Activated CD4-positive, CD25-positive, alpha-beta regulatory T cell (primary cell): Measurements from ENCODE around the gene ADRM1.

Experiments
- DNase-seq, 4 experiments: peaks; one replicate each; lab custom pipeline; 2025; lab: John Stamatoyannopoulos, UW

Gene ADRM1

DNA sequence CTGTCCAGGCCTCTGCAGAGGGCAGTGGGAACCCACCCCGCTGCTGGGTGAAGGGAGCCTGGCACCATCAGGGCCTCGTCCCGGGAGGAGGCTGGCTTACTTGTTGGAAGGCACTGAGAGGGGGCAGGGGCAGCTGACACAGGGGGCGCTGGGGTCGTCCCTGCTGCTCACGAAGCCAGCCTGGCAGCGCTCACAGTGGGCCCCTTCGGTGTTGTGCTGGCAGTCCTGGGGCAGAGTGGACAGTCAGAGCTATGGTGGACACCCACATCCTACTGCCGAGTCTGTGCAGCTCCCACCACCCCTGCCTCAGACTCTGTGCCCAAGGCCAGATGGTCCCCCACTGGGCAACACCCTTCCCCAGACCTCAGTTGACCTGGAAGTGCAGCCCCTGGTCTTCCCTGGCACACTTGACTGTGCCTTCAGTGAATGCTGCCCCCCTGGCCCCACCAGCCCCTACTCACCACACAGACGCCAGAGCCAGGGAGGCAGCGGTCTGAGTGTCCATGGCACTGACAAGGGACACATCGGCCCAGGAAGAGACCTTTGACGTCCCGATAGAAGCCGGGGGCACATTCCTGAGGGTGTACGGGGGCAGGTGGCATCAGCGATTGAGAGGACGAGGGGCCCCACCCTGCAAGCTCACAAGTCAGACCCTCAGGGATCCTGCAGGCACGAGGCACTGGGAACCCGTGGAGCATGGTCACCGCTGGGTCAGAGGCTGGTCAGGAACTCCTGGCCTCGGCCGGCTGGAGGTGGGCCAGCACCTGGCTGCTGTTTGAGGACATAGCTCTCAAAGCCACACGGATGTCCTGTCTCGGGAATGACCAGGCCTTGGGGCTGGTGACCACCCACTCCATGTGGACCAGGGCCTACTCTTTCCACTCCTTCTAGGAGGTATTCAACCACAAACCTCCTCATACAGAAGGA, 21.4 kb downstream of the ADRM1 start:
- DNase-seq: no peak

DNA sequence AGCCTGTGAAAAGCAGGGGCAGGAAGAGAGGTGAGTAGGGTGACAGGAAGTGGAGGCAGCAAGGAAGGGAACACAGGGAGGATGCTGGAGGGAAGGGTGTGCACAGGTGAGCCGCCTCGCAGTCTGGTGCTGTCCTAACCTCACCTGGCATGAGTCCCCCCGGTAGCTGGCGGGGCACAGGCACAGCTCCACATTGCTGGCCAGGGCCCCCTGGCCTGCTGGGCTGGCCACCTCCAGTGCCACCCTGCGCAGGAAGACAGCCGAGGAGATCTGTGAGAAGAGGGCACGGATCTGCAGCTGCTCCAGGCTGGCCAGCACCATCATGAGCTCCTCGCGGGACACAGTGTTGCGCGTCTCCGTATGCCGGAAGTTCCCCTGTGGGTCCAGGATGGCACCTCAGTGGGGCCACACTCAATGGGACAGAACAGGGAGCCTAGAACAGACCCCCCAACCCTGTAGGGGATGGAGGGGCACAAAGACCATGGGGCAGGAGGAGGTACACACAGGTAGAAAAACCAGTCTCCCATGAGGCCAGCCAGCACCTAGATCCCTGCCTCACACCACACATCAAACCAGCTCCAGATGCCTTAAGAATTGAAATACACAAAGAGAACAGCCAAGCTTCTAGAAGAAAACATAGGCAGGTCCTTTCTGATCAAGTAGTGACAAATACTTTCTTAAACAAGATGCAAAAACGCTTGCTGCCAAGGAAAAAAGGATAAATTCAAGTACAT, 22.5 kb downstream of the ADRM1 start:
- DNase-seq: no peak

DNA sequence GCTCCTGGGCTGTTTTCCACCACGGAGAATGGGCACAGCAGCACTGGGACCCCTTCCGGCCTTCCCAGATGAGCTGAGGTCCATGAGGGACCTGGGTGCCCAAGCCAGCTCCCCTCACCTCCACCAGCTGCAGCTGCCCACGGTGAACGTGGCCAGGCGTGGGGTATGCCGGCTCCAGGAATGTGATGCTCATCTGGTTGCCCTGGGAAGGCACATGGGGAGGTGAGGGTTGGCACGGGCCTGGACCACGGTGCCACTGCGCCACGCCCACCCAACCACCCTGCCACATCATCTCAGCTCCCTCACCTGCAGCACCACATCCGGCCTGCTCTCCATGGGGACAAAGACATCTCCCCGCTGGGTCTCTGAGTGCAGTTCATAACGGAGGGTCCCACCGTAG, 23.8 kb downstream of the ADRM1 start:
- no peak for DNase-seq

DNA sequence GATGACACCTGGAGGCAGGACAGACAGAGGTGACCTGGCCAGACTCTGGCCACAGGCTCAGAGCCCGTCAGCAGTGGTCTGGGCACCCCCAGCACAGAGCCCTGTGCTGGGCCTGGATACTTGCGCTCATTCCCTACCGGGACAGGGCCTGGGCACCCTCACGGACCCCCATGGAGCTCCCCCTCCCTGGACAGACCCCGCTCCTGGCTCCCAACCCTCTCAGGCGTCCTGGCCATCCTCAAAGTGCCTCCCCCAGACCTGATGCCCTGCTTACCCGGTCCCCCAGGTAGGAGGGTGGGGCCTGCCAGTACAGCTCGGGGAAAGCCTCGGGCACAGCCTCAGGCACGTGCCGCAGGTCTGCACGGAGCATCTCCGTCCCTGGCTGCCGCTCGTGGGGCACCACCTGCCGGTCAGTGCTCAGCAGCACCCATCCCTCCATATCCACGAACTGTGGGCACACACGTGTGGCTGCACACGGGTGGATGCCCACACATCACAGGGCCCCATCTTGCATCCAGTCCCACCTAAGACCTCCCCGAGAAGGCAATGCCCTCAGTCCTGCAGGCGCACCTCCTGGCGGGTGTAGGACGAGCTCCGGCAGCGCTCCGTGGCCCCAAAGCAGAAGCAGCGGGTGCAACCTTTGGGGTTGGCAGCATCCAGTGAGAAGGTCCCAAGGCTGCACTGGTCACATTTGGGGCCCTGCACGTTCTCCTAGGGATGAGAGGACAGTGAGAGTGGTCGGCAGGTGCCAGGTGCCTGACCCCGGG, 24.3 kb downstream of the ADRM1 start:
- no peak for DNase-seq

DNA sequence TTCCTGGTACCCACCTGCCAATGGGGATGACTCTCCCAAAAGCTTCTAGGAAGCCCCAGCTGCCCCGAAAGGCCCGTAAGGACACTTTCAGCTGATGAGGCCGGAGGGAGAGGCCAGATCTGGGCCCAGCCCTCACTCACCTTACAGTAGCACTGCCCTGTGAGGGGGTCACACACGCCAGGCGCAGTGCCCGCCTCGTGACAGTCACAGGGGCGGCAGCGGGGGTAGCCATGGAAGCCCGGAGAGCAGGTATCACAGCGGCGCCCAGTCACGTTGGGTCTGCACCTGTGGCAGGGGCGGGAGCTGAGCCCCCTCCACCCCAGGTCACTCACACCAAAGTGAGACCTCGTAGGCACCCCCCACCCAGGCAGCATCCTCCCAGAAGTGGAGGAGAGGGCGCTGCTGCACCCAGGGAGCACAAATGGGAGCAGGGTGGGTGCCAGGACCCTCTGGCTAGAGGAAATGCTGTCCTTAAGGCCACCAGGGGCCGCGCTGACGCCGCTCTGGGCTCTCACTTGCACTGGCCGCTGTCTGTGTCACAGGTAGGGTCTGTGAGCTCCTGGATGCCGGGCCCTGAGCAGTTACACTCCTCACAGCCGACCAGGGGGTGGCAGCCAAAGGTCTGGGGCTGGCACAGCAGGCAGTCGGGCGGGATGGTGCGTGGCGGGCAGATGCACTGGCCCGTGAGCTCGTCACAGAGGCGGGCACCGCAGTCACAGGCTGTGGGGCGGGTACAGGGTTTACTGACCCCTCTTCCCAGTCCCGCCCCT, 25.1 kb downstream of the ADRM1 start:
- DNase-seq: no peak

DNA sequence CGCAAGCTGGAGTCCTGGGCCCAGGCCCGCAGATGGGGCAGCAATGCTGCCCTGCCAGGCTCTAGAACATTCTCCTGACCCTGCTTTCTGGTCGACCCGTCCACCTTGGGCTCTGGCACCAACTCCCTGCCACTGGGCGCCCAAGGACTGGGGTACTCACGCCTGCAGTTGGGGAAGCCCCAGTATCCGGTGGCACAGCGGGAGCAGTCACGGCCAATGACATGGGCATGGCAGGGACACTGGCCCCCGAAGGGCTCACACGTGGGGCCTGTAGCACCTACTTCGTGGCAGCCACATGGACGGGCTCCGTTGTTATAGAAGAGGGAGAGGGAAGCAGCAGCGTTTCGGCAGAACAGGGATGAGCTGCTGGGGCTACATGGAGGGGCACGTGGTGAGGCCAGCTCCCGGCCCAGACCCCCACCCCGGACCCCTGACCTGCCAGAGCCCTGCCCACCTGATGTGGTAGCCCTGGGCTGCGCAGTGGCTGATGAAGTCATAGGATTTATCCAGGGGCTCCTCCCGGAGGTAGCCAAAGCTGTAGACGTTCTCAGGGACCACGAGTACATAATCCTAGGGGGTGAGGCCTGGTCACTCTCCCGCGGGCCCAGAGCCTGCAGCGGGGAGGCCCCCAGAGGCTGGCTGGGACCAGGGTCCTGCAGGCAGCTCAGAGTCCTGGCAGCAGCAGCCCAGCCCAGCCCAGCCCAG, 26.0 kb downstream of the ADRM1 start:
- no peak for DNase-seq

DNA sequence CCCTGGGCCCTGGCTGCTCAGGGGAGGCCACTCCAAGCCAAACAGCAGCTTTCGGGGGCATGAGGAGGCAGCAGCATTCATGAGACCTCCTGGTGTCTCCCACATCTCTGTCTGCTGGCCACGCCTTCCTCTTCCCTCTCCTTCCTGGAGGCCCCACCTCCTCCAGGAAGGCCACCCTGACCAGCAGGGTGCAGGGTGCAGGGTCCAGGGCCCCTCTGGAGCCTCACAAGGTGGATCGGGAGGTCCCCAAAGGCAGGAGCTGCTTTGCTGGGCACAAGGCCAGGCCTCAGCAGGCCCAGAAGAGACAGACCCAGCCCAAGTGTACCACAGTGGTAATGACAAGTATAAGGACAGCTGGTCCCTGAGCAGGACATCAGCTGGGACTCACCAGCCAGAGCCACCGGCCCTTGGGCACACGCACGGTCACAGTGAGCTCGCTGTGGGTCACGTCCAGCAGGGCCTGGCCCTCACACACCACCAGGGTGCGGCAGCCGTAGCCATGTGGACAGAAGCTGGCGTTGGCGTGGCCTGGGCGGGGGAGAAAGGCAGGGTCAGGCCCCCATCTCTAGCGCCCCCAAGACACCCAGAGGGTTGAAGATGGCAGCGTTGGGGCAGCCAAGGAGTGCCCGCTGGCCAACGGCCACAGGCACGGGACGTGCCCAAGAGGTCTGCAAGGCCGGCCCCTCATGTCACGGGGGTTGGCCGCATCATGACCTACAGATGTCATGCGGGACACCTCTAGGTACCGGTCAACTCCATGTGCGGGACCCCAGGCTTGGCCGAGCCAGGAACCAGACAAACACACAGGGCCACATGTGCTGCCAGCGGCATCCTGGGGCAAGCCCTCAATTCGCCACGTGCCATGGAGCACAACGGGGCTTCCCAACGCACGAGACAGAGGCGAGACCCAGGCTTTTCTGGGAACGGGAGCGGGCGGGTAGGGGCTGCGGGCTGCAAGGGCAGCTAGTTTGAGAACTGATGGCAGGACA, 26.9 kb downstream of the ADRM1 start:
- DNase-seq: no peak

DNA sequence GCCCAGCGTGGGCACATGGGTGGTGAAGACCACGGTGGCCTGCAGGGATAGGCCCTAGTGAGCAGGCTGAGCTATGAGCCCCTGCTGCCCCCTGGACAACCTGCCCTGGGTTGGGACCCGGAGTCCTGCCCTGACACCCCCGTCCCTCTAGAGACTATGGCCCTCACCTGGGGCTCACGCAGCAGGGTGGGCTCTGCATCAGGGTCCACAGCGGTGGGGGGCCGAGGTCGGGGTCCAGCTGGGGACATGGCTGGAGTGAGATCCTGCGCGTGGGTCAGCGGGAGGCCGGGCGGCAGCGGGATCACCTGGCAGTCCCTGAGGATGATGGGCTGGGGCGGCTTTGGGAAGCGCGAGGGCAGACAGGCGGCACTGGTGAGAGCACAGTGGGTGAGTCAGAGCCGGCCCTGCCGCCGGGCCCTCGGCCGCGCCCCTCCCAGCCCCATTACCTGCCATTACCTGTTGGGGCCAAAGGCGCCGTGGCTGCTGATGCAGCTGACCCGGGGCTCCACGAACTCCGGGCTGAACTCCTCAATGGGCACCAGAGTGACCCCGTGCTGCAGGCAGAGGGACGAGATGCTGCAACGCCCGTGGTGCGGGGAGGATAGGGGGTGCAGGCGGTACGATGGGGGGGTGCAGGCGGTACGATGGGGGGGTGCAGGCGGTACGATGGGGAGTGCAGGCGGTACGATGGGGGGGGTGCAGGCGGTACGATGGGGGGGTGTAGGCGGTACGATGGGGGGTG, 27.9 kb downstream of the ADRM1 start:
- no peak for DNase-seq

DNA sequence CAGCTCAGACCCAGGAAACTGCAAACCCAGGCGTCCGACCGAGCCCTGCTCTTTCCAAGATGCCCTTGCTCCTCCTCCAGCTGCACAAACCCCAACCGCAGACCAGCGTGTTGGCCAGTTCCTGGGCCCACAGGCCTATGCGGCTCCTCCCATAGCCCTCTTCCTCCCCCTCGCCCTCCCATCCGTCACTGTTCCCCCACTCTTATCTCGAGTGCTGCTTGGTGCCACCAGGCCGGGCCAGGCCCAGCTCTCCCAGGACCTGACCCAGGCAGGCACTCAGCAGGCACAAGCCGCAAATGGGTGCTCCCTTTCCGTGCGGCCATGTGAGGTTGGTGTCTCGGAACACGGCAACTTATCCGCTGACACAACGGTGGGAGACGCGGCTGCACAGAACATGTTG, 28.6 kb downstream of the ADRM1 start:
- no peak for DNase-seq

DNA sequence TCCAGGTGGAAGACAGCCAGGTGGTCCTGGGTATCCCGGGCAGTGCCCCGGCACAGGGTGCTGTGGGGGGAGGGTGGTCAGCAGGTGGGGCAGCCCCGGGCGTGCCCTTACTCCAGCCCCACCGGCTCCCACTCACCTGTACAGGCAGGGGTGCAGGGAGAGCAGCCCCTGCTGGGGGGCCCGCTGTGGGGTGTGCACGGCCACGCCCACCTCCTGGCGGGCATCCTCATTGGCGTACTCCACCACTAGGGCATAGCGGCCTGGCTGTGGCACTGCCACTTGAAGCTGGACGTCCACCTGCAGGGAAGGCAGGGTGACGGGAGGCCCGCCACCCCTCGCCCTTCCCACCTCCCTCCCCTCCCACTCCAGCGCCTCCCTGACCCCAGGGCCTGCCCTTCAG, 29.6 kb downstream of the ADRM1 start:
- no peak for DNase-seq

DNA sequence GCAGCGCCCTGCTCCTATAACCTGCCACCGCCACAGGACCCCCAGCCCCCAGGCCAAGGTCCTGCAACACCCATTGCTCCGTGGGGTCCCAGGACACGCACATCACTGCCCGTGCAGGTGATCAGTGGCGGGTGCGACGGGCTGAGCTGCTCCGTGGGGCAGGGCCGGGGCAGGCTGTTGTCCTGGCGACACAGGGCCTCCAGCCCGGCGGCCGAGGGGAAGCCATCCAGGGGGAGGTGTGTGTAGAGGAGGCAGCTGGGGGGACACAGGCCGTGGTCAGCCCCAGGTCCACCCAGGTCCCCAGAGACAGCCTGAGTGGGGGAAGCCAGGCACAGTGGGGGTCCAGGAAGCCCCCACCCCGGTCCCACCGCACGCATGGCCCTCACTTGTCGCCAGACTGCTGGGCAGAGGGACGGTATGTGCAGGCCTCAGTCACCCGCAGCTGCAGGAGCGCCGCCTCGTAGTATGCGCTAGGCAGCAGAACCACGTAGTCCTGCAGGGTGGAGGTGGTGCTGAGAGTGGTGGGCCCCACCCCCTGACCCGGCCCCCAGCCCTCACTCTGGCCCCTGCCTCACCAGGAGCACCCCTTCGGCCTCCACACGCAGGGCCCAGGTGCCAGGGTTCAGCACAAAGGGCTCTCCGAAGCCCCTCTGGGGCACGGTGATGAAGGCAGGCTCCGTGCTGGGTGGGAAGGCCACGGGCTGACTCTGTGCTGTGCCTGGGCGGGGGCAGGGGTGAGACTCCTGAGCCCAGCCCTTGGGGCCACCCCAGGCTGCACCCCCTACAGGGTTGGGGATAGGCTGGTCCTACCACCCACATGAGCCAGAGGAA, 30.4 kb downstream of the ADRM1 start:
- no peak for DNase-seq

DNA sequence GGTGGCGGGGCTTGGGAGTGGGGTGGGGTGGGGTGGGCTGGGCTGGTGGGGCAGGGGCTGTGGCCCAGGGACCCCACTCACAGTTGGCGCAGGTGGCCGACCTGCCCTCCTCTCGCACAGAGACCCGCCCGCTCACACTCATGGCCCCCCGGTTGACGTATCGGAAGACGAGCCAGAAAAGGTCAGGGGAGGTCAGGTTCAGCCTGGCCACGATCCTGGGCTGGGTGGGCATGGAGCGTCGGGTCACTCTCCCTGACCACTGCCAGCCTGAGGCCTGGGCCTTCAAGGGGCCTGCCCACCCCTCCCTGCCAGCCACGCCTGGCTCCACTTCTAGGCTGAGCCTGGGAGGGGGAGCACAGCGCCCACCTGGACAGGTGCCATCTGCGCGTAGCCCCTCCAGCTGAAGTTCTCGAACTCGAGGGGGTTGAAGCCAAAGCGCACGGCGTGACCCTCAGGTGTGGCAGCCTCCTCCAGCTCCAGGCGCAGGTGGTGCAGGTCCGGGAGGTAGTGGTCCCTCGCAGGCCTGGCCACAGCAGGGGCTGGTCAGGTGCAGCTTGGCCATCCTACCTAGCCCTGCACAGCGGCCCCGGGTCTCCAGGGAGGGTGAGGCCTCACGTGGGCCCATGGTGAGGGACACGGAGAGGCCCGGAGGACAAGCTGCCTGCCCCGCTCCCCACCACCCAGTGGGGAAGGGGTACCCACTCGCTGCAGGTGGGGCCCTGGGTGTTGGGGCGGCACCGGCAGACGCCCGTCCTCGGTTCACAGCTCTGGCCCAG, 31.2 kb downstream of the ADRM1 start:
- no peak for DNase-seq

DNA sequence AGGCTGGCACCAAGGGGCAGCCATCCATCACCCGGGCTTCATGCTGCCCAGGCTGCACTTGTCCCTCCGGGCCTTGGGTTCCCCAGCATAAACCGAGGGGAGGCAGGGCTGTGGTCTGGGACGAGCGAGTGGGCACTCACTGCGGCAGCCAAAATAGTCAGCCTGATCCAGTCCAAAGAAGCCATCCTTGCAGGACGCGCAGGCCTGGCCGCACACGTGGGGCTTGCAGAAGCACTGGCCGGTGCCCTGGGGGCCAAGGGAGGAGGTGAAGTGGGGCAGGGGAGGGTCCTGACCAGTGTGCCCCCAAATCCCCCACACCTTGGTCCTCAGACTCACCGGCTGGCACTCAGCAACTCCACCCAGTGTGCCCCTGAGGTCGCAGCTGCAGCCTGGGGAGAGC, 32.1 kb downstream of the ADRM1 start:
- no peak for DNase-seq

DNA sequence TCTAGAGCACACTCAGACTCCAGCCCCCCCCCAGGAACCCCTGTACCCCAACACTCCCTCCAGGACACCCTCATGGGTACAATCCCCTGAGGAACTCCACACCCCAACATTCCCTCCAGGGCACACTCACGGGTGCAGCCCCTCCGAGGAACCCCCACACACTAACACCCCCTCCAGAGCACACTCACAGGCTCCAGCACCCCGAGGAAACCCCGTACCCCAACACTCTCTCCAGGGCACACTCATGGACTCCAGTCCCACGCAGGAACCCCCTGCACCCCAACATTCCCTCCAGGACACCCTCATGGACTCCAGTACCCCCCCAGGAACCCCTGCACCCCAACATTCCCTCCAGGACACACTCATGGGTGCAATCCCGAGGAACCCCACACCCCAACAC, 32.7 kb downstream of the ADRM1 start:
- no peak for DNase-seq

DNA sequence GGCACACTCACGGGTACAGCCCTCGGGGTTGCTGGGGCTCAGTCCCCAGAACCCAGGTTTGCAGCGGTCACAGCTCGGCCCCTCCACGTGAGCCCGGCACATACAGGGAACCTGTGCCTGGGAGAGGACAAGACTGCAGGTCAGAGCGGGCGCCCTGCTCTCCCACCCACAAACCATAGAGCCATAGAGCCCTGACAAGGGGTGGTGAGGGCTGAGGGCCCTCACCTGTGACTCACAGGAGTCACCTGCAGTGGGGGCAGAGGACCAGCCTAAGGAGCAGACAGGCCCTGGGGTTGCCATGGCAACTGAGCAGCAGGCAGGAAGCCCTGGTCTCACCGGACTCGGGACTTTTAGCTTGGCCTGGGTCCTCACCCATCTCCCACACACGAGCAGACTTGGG, 33.5 kb downstream of the ADRM1 start:
- no peak for DNase-seq

DNA sequence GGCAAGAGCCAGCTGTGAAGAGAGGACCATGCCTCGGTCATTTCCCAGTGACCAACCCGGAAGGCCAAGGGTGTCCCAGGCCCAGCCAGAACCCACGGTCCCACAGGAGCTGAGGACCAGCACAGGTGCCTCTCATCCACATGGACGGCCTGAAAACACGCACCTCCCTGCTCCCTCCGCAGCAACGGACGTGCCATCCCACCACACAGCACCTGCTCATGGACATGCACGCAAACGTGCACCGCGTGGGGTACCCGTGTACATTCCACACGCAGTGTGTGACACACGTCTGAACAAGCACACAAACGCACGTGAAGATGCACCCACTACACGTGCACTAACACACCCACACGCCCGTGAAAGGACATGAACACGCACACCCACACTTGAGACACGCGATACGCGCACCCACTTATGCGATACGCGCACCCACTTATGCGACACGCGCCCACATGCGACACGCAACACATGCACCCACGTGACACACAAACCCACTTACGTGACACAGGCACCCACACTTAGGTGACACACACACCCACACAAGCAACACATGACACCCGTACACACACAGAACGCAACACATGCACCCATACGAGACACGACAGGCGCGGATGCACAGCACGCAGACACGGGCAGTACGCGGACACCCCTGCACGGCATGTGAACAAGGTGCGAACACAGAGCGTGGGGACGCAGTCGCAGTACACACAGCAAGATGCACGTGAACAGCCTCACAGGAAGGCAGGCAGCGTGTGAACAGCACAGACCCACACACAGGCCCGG, 34.2 kb downstream of the ADRM1 start:
- no peak for DNase-seq
